ENCODE data around the gene NATD1.

The NATD1 gene

DNA sequence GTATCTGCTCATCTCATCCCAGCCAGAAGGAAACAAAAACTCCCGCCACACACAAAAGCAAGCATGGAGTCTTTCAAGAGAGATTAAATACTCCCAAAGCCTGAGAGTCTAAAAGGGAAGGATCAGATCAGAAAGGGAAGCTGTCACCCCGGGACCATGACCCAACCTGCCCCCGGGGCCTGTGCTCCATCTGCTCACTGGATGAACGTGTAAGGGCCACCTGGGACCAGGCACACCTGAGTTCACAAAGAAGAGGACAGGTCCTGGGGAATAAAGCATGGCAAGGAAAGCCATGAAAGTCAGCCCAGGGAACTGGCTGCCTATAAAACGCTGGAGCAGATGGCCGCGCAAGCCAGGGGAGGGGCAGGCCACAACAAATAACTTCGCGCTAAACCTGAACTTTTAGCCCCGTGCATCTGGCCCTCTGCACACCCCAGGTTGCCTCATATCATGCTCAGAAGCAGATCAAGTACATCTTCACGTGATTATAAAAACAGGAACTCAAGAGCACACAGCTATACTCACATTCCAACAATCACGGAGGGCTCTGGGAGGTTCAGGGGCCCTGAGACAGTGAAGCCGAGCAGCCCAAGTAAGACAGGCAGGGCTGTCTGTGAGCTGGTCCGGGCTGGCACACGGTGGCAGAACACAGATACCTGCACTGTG is 42.7 kb downstream of the NATD1 start:
- H3K79me2 ChIP-seq (ENCODE audit: insufficient read depth, low read length), result peaks cover 81% of the 10 kb centered on the region
- H3K4me2 ChIP-seq (ENCODE audit: low read depth, low read length, poor library complexity, severe bottlenecking), result peak overlapping the region; percentile 99
- H3K4me3 ChIP-seq (ENCODE audit: low read length, poor library complexity, severe bottlenecking), result peak overlapping the region; percentile 93
- no peaks in the 10 kb centered on the region for H3F3A ChIP-seq (ENCODE audit: low read depth)
- peaks cover 73% of the 10 kb centered on the region for H4K20me1 ChIP-seq (ENCODE audit: insufficient read depth, low read length, poor library complexity, severe bottlenecking)
- no peak overlapping the region for H2AFZ ChIP-seq (ENCODE audit: low read length)
- peak overlapping the region; percentile 96 for H3K9ac ChIP-seq (ENCODE audit: low read depth, low read length, poor library complexity, severe bottlenecking)
- H3K36me3 ChIP-seq (ENCODE audit: insufficient read depth, low read length), result peaks cover 21% of the 10 kb centered on the region; the same call in 1 of the 2 replicates
- no peaks in the 10 kb centered on the region for H3K9me2 ChIP-seq (replicated peaks; ENCODE audit: low read depth, low read length)
- H3K9me3 ChIP-seq (ENCODE audit: insufficient read depth, low read depth, low read length), result no peaks in the 10 kb centered on the region
- H3K4me1 ChIP-seq (ENCODE audit: insufficient read depth, low read length, poor library complexity, severe bottlenecking), result peaks cover 41% of the 10 kb centered on the region
- no peak for TF ChIP-seq EZH2phosphoT487 (IDR thresholded peaks at IDR 0.05; ENCODE audit: borderline replicate concordance)
- TF ChIP-seq, protein P1, sequence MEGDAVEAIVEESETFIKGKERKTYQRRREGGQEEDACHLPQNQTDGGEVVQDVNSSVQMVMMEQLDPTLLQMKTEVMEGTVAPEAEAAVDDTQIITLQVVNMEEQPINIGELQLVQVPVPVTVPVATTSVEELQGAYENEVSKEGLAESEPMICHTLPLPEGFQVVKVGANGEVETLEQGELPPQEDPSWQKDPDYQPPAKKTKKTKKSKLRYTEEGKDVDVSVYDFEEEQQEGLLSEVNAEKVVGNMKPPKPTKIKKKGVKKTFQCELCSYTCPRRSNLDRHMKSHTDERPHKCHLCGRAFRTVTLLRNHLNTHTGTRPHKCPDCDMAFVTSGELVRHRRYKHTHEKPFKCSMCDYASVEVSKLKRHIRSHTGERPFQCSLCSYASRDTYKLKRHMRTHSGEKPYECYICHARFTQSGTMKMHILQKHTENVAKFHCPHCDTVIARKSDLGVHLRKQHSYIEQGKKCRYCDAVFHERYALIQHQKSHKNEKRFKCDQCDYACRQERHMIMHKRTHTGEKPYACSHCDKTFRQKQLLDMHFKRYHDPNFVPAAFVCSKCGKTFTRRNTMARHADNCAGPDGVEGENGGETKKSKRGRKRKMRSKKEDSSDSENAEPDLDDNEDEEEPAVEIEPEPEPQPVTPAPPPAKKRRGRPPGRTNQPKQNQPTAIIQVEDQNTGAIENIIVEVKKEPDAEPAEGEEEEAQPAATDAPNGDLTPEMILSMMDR (conservative IDR thresholded peaks at IDR 0.05; ENCODE audit: low read length), result no peak
- H3K27me3 ChIP-seq (ENCODE audit: insufficient read depth, low read length, poor library complexity, severe bottlenecking), result no peaks in the 10 kb centered on the region

DNA sequence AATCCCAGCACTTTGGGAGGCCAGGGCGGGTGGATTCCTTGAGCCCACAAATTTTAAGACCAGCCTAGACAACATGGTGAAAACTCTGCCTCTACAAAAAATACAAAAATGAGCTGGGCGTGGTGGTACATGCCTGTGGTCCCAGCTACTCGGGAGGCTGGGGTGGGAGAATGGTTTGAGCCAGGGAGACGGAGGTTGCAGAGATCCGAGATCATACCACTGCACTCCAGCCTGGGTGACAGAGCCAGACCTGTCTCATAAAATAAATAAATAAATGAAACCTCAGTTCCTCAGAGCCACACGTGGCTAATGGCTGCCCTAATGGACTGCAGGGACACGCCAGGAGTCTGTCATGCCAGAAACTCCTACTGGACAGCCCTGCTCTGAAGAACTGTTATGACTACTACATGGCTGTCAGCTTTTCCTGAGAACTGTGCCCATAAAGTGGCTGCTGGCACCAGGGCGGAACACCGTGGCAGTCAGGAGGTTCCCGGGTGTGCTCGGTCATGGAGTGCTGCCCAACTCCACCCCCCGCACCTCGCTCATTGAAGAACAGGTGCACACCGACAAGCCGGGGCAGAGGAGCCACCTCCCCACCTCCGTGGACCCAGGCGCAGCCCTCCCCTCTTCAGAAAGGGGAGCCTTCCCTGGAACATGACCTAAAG is 43.6 kb downstream of the NATD1 start:
- peaks cover 35% of the 10 kb centered on the region for H3K4me1 ChIP-seq (ENCODE audit: insufficient read depth, low read length, poor library complexity, severe bottlenecking)
- peaks cover 80% of the 10 kb centered on the region for H4K20me1 ChIP-seq (ENCODE audit: insufficient read depth, low read length, poor library complexity, severe bottlenecking)
- no peak overlapping the region for H3K4me3 ChIP-seq (ENCODE audit: low read length, poor library complexity, severe bottlenecking)
- H3K79me2 ChIP-seq (ENCODE audit: insufficient read depth, low read length), result peaks cover 90% of the 10 kb centered on the region
- no peaks in the 10 kb centered on the region for H3F3A ChIP-seq (ENCODE audit: low read depth)
- no peak overlapping the region for H2AFZ ChIP-seq (ENCODE audit: low read length)
- H3K27me3 ChIP-seq (ENCODE audit: insufficient read depth, low read length, poor library complexity, severe bottlenecking), result no peaks in the 10 kb centered on the region
- peak overlapping the region; percentile 99 for H3K4me2 ChIP-seq (ENCODE audit: low read depth, low read length, poor library complexity, severe bottlenecking)
- H3K36me3 ChIP-seq (ENCODE audit: insufficient read depth, low read length), result peaks cover 21% of the 10 kb centered on the region; the same call in 1 of the 2 replicates
- H3K9me3 ChIP-seq (ENCODE audit: insufficient read depth, low read depth, low read length), result no peaks in the 10 kb centered on the region
- no peaks in the 10 kb centered on the region for H3K9me2 ChIP-seq (replicated peaks; ENCODE audit: low read depth, low read length)
- TF ChIP-seq, protein P1 (conservative IDR thresholded peaks at IDR 0.05; ENCODE audit: low read length), result no peak
- no peak for TF ChIP-seq EZH2phosphoT487 (IDR thresholded peaks at IDR 0.05; ENCODE audit: borderline replicate concordance)
- no peak overlapping the region for H3K9ac ChIP-seq (ENCODE audit: low read depth, low read length, poor library complexity, severe bottlenecking)

DNA sequence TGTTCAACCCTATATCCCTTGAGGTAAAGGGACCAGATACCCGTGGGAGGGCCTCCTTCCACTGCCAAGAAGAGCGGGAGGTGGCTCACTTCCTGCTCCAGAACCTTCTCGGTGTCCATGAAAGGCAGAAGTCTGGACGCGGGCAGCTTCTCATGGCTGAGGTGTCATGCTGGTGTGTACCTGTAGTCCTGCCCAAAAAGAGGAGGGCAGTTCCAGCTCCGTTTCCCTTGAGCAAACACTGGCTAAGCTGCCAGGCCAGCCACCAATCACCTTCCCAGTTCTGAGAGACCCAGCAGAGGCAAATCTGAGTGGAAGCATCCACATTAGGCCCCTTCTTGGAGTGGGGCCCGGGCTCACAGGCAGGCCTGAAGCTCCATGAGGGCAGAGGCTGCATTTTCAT is 44.9 kb downstream of the NATD1 start:
- Histone ChIP-seq H3K79me2 (ENCODE audit: insufficient read depth, low read length) (peaks cover 96% of the 10 kb centered on the region), H3K4me3 (ENCODE audit: low read length, poor library complexity, severe bottlenecking) (no peak overlapping the region), H3K9me3 (ENCODE audit: insufficient read depth, low read depth, low read length) (no peaks in the 10 kb centered on the region), H3K36me3 (ENCODE audit: insufficient read depth, low read length) (peaks cover 21% of the 10 kb centered on the region; the same call in 1 of the 2 replicates), H4K20me1 (ENCODE audit: insufficient read depth, low read length, poor library complexity, severe bottlenecking) (peaks cover 85% of the 10 kb centered on the region), H3K9me2 (replicated peaks; ENCODE audit: low read depth, low read length) (no peaks in the 10 kb centered on the region), H3K4me1 (ENCODE audit: insufficient read depth, low read length, poor library complexity, severe bottlenecking) (peaks cover 34% of the 10 kb centered on the region), H3K27me3 (ENCODE audit: insufficient read depth, low read length, poor library complexity, severe bottlenecking) (no peaks in the 10 kb centered on the region), H3K9ac (ENCODE audit: low read depth, low read length, poor library complexity, severe bottlenecking) (peak overlapping the region; percentile 39), H2AFZ (ENCODE audit: low read length) (no peak overlapping the region), H3F3A (ENCODE audit: low read depth) (no peaks in the 10 kb centered on the region), H3K4me2 (ENCODE audit: low read depth, low read length, poor library complexity, severe bottlenecking) (no peak overlapping the region)
- TF ChIP-seq, protein P1 (conservative IDR thresholded peaks at IDR 0.05; ENCODE audit: low read length), result no peak
- no peak for TF ChIP-seq EZH2phosphoT487 (IDR thresholded peaks at IDR 0.05; ENCODE audit: borderline replicate concordance)
